GM18951 (cell line): ENCODE data around the gene KLHL40.

Experiments
- POLR2A ChIP-seq: IDR thresholded peaks from 4 replicates; pipeline ENCODE4 v1.6.1; 2011; ENCODE audit warnings: mild to moderate bottlenecking; ENCODE audit not compliant: insufficient read length, insufficient read depth; ENCODE audit errors: extremely low read depth
- in situ Hi-C: fragments of 300-500 bp; cut with MboI; formaldehyde crosslinking; loops from one replicate; pipeline ENCODE4 v1.12.0; 2022; ENCODE audit warnings: low sequenced_read_pairs, mixed read lengths, inconsistent platforms; ENCODE audit not compliant: unreplicated experiment

Gene KLHL40

GRCh38 chr3:42701371-42702065 lies 16.2 kb downstream of the KLHL40 start:
- in situ Hi-C loops = no loop called here

DNA sequence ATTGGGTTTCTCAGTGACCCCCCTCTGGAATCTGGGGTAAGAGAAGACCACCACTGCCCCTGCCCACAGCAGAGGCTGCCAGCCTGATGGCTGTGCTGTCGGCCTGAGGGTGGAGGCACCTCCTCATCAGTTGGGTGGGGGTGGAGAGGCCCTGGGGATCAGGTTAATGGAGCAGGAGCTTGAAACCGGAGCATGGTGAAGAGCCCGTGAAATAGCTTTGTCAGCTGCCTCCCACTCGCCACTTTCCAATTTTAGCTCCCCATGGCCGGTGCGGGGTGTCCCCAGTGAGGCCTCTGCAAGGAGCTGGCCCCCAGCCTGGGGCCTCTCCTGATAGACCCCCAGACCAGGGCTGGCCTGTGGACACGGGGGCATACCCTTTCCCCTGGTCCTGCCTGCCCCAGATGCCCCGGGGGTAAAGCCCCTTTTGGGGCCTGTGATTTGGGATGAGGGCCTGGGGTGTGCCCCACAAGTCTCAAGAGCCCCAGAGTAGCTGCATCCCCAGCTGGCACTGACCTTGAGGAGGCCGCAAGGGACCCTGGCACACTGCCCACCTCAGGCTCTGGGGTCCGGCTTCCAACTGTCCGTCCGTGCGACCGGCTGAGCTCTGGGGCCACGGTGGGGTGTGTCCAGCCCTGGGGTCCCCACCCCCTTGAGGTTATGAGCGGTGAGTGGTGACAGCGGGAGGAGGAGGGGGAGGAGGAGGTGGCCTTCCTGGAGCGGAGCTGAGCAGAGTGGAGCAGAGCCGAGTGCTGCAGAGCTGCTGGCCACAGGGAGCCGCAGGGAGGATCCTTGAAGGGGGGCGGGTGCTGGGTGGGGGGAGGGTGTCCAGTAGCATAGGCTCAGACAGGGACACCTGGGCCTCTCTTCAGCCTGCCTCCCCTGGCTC lies 17.0 kb downstream of the KLHL40 start, which contains the start of gene HHATL:
HHATL (minus strand) TSS at position 733 of the 886 bp plus-strand sequence. CDS start 1,972 bp downstream, outside the sequence.
- in situ Hi-C loops = no loop called here
- TF ChIP-seq POLR2A = no peak

More at GRCh38 chr3:42701371-42702065, 16.2 kb downstream of the KLHL40 start:
- TF ChIP-seq POLR2A = no peak

DNA sequence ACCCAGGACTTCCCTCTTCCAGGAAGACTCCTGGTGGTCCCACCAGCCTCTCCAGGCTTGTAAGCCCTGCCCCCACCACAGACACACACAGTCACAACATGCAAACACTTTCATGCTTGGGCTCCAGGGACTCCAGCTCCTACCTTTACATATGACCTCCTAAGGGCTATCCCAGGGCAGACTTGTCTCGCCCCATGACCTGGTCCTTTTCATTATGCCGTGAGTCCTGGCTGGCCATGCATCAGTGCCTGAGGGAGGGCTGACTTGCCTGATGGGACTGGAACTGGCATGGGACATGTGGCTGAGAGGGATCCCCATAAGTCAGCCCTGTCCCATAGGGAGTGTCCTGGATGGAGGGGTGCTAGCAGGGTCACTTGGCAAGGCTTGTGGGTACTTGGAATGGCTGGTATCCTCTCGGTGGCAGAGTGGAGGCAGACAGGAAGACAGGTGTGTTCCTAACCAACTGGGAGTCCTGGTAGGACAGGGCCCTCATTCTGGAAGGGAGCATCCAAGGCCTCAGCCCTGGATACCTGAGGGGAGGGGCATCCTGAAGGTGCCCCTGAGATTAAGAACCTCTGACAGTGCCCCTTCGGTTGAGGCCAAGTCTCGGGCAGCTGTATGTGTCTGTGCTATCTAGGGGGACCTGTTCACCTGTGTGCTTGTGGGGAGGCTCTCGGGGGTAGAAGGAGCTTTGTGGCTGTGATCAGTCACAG lies 17.8 kb downstream of the KLHL40 start:
- TF ChIP-seq POLR2A = no peak
- in situ Hi-C loops = no loop called here

GRCh38 chr3:42703695-42704025 lies 18.3 kb downstream of the KLHL40 start:
- in situ Hi-C loops = no loop called here
- TF ChIP-seq POLR2A = no peak

GRCh38 chr3:42704136-42704841 lies 19.0 kb downstream of the KLHL40 start:
- in situ Hi-C loops = no loop called here
- no peak for TF ChIP-seq POLR2A

GRCh38 chr3:42705058-42705767 lies 19.9 kb downstream of the KLHL40 start:
- in situ Hi-C loops = no loop called here
- no peak for TF ChIP-seq POLR2A

DNA sequence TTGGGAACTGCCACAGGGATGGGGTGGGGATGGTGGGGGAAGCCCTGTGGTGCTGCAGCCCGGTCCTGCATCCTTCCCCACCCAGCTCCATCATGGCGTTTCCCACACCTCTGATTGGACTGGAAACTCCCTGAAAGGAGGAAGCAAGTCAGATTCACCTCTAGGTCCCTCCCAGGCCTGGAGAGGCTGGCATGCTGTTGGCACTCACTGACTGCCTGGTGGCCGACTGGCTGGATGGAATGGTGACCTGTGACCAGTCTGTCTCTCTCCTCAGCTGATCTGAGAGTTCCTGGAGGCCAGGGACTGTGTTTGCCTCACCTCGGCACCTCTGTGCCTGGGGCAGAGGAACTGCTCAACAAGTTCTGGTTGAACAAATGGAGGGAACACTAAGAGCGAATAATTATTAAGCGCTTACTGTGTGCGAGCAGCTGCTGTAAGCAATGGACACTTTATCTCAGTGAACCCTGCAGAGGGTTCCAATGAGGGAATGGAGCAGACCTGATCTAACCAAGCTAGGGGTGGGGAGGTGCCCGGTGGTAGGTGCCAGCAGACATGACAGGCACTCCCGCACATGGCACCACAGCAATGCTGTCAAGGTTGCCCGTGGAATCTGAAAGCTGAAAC lies 20.7 kb downstream of the KLHL40 start:
- in situ Hi-C loops = no loop called here
- no peak for TF ChIP-seq POLR2A

- in situ Hi-C loops = no loop called here
- TF ChIP-seq POLR2A = no peak
Observed at GRCh38 chr3:42706721-42707619, 21.6 kb downstream of the KLHL40 start.

- TF ChIP-seq POLR2A = no peak
Observed at GRCh38 chr3:42707620-42708355, 22.5 kb downstream of the KLHL40 start.

DNA sequence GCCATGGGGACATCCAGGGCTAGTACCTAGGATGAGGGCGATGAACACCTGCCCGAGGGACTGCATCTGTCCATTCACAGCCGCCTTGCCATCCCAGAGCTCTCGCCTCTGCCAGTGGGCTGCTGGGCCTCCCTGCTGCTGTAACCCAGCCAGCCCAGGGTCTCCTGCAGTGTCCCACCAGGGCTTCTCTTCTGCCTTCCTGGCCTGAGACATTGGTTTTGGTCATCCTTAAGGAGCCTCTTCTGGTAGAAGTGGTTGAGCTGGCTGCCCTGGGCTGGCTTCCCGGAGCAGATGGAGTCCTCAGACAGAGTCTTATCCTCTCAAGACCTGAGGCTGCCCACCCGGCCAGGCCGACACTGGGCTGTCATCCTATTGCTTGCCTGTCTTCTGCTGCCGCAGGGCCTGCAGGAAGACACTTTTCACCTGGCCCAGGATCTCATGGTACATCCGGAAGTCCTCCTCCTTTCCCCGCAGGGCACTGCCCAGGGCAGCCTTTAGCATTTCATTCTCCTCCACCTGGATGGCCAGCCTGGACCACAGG lies 23.3 kb downstream of the KLHL40 start:
- TF ChIP-seq POLR2A = no peak
- in situ Hi-C loops = no loop called here

More at GRCh38 chr3:42707620-42708355, 22.5 kb downstream of the KLHL40 start:
- in situ Hi-C loops = no loop called here
